Naive thymus-derived CD8-positive, alpha-beta T cell (primary cell): ENCODE results near the gene PPP3CA. TPM values are rescaled to one million over a fixed set of nuclear protein-coding genes. Genes with fewer than 3 reads are reported as not detected.
"Not testable (repeated sequence)": the region's sequence is repeated elsewhere in the genome, so short reads cannot be mapped to it uniquely, and the experiment has no call there.

ENCODE experiments used
- ATAC-seq, 2 donors: fragments of 150-1000 bp; cut with Tn5 transposase in 1 of 2; sonication (Bioruptor Pico), chemical (Tn5 transposase) in 1 of 2; 1 replicate in 1 of 2; 2 replicates in 1 of 2; pipeline ENCODE4 v1.10.0; 2021; ENCODE audit warnings: mild to moderate bottlenecking in 2 of 2, moderate library complexity in 2 of 2
- POLR2A ChIA-PET: fragments of 350-600 bp; sonication (Branson Sonifier 250); formaldehyde crosslinking; loops from one replicate; lab custom pipeline; 2021; ENCODE audit warnings: antibody characterized with exemption; lab: Charles Lee
- DNase-seq, 10 donors: peaks; one replicate each; pipeline versions ENCODE4 v3.0.0 to v3.0.0-alpha.2; 2020 to 2022
- H3K27ac Mint-ChIP-seq, 10 donors: one replicate each; pipeline ENCODE4 v1.8.0; 2020 to 2022; ENCODE audit warnings: mild to moderate bottlenecking in 10 of 10, mixed read lengths in 10 of 10, moderate library complexity in 4 of 10, inconsistent platforms in 1 of 10
- H3K27me3 Mint-ChIP-seq, 5 donors: one replicate each; pipeline ENCODE4 v1.8.0; 2021 to 2022; ENCODE audit warnings: mixed read lengths in 5 of 5
- H3K36me3 Mint-ChIP-seq, 3 donors: one replicate each; pipeline ENCODE4 v1.8.0; 2020 to 2022; ENCODE audit warnings: mixed read lengths in 3 of 3, mild to moderate bottlenecking in 2 of 3, inconsistent platforms in 1 of 3
- H3K4me1 Mint-ChIP-seq, 4 donors: one replicate each; pipeline ENCODE4 v1.8.0; 2021 to 2022; ENCODE audit warnings: mixed read lengths in 4 of 4
- H3K4me3 Mint-ChIP-seq, 10 donors: one replicate each; pipeline ENCODE4 v1.8.0; 2020 to 2022; ENCODE audit warnings: mild to moderate bottlenecking in 10 of 10, mixed read lengths in 10 of 10, moderate library complexity in 6 of 10, inconsistent platforms in 1 of 10
- H3K9me3 Mint-ChIP-seq, 9 donors: one replicate each; pipeline ENCODE4 v1.8.0; 2020 to 2022; ENCODE audit warnings: mixed read lengths in 9 of 9, mild to moderate bottlenecking in 3 of 9, inconsistent platforms in 1 of 9, moderate library complexity in 1 of 9
- polyA plus RNA-seq, 3 donors: library from polyadenylated mRNA; unstranded; fragments of 300-500 nt; fragmentation: Illumina TruSeq; gene quantifications; one replicate each; pipeline ENCODE4 v1.2.3, GENCODE V29; 2021
- total RNA-seq, 8 experiments: library from RNA in 2 of 8; stranded (reverse) in 2 of 8; gene quantifications; one replicate each; pipeline ENCODE4 v1.2.3 and lab custom pipeline; 2021 to 2026

PPP3CA gene
- total and polyA plus RNA-seq, 5 experiments from 2014 or later = 2.8 to 23.7 (median 7.4) TPM

DNA sequence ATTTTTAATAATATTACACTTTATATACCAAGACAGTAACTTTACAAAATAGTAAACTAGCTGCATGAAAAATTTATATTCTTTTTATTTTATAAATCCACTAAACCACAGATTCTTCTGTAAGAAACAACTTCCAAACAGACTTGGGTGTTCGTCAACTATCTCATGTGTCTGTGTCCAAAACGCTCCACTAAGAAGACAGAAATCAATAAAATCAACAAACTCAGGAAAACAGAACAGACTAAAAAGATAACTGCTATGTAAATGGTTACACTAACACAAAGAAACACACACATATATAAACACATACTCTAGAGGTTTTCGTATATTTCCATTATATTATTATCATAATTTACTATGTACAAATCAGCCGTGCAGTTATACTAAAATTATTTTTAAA lies 158.4 kb downstream of the PPP3CA start:
- H3K4me1 Mint-ChIP-seq = peaks cover 7 to 35% (median 11%) of the 10 kb centered on the region in 4 donors
- no peak overlapping the region for H3K4me3 Mint-ChIP-seq

GRCh38 chr4:101187841-101188240 lies 159.5 kb downstream of the PPP3CA start:
- ATAC-seq = no peak
- H3K4me1 Mint-ChIP-seq = peaks cover 9 to 44% (median 12%) of the 10 kb centered on the region in 4 donors
- DNase-seq = peak in 3 of 10 donors; percentile 11 to 22 (median 17)
- H3K36me3 Mint-ChIP-seq = peaks cover 2 to 19% (median 7%) of the 10 kb centered on the region in 3 donors
- no peak overlapping the region for H3K27ac Mint-ChIP-seq
- POLR2A ChIA-PET = no interaction called here
- no peak overlapping the region for H3K4me3 Mint-ChIP-seq
- H3K9me3 Mint-ChIP-seq = peaks cover 0 to under 1% (median 0%) of the 10 kb centered on the region in 9 donors
- H3K27me3 Mint-ChIP-seq = no peaks in the 10 kb centered on the region

More for the DNA sequence above, 158.4 kb downstream of the PPP3CA start:
- DNase-seq = no peak
- no peak for ATAC-seq
- no peaks in the 10 kb centered on the region for H3K27me3 Mint-ChIP-seq
- H3K27ac Mint-ChIP-seq = no peak overlapping the region
- POLR2A ChIA-PET = interaction anchor here (0.7 kb wide), 1 partner anchor 157 kb away, joined by 3 read pairs; no protein-coding TSS in a partner anchor
- H3K36me3 Mint-ChIP-seq = peaks cover 0 to 10% (median 4%) of the 10 kb centered on the region in 3 donors
- no peaks in the 10 kb centered on the region for H3K9me3 Mint-ChIP-seq

DNA sequence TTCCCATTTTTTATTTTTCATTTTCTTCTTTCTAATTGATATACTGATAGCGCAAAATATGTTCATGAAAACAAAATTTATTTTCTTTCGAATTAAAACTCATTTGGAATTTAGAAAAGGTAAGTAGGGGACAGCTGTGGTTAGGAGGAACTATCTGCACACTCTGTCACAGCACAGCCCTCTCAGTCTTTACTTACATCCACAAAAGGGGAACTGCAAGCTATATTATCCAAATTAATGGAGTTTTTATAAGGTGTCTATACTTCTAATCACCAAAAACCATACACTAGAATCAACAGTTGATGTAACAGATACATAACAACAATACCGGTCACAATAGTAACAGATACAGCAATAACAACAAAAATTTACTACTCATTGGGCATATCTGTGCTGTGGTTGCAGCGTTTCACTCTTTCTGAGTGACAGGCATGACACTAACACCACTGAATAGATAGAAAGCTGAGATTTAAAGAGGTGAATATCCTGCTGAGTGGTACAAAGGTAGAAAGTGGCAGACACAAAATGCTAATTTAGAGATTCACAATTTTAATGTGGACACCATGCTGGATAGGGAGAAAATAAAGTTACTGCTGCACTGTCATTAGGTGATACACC lies 160.7 kb downstream of the PPP3CA start:
- Mint-ChIP-seq H3K4me1 (peaks cover 9 to 39% (median 9%) of the 10 kb centered on the region in 4 donors), H3K27me3 (no peaks in the 10 kb centered on the region), H3K27ac (peak overlapping the region in 2 of 10 donors; percentile 21 to 53), H3K36me3 (peaks cover 12 to 28% (median 16%) of the 10 kb centered on the region in 3 donors), H3K4me3 (no peak overlapping the region), H3K9me3 (peaks cover 0 to 3% (median 0%) of the 10 kb centered on the region in 9 donors)
- POLR2A ChIA-PET = no interaction called here
- DNase-seq (no peak), ATAC-seq (no peak)

GRCh38 chr4:101184668-101185067 lies 162.7 kb downstream of the PPP3CA start:
- peaks cover 6 to 38% (median 8%) of the 10 kb centered on the region in 4 donors for H3K4me1 Mint-ChIP-seq
- no peak overlapping the region for H3K27ac Mint-ChIP-seq
- peaks cover 12 to 27% (median 19%) of the 10 kb centered on the region in 3 donors for H3K36me3 Mint-ChIP-seq
- DNase-seq (no peak), ATAC-seq (no peak)
- H3K9me3 Mint-ChIP-seq = peaks cover 0 to 3% (median 0%) of the 10 kb centered on the region in 9 donors
- H3K27me3 Mint-ChIP-seq = no peaks in the 10 kb centered on the region
- POLR2A ChIA-PET = no interaction called here
- no peak overlapping the region for H3K4me3 Mint-ChIP-seq

GRCh38 chr4:101183666-101184373 lies 163.5 kb downstream of the PPP3CA start:
- POLR2A ChIA-PET = no interaction called here
- Mint-ChIP-seq H3K27ac (peak overlapping the region in 1 of 10 donors; percentile 7), H3K27me3 (no peaks in the 10 kb centered on the region), H3K4me3 (no peak overlapping the region), H3K4me1 (peaks cover 4 to 35% (median 8%) of the 10 kb centered on the region in 4 donors), H3K36me3 (peaks cover 12 to 24% (median 19%) of the 10 kb centered on the region in 3 donors), H3K9me3 (peaks cover 0 to 3% (median 0%) of the 10 kb centered on the region in 9 donors)
- ATAC-seq (no peak), DNase-seq (no peak)

DNA sequence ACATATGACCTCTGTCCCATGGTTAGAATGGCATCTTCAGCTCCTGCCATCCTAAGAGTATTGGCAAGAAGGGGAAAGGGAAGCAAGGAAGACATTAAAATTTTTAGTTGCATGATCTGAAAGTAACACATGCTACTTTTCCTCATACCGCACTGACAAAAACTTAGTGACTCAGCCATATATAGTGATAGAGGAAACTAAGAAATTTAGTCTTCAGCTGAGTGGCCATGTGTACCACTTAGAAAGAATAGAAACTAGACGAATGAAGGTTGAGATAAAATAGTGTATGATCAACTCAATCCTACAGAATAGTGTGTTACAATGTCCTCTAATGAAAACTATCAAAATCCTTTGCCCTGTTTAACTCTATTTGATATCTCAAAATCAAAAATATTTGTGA lies 164.1 kb downstream of the PPP3CA start:
- H3K27ac Mint-ChIP-seq = no peak overlapping the region
- H3K9me3 Mint-ChIP-seq = peaks cover 0 to 3% (median 0%) of the 10 kb centered on the region in 9 donors
- ATAC-seq (no peak), DNase-seq (no peak)
- peaks cover 4 to 35% (median 13%) of the 10 kb centered on the region in 4 donors for H3K4me1 Mint-ChIP-seq
- H3K36me3 Mint-ChIP-seq = peaks cover 12 to 24% (median 19%) of the 10 kb centered on the region in 3 donors
- H3K4me3 Mint-ChIP-seq = no peak overlapping the region
- POLR2A ChIA-PET = no interaction called here
- H3K27me3 Mint-ChIP-seq = no peaks in the 10 kb centered on the region

DNA sequence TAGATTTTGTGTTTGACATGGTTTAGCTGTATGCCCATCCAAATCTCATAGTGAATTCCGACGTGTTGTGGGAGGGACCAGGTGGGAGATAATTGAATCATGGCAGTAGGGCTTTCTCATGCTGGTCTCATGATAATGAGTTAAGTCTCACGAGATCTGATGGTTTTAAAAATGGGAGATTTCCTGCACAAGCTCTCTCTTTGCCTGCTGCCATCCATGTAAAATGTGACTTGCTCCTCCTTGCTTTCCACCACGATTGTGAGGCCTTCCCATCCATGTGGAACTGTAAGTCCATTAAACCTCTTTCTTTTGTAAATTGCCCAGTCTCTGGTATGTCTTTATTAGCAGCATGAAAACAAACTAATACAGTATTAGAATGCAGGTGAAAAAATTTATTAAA lies 164.6 kb downstream of the PPP3CA start:
- peaks cover under 1 to 30% (median 12%) of the 10 kb centered on the region in 4 donors for H3K4me1 Mint-ChIP-seq
- peak overlapping the region in 1 of 10 donors; percentile 61 for H3K27ac Mint-ChIP-seq
- H3K9me3 Mint-ChIP-seq, H3K27me3 Mint-ChIP-seq, H3K4me3 Mint-ChIP-seq, ATAC-seq, DNase-seq, POLR2A ChIA-PET: not testable (repeated sequence)
- peaks cover 12 to 24% (median 19%) of the 10 kb centered on the region in 3 donors for H3K36me3 Mint-ChIP-seq

DNA sequence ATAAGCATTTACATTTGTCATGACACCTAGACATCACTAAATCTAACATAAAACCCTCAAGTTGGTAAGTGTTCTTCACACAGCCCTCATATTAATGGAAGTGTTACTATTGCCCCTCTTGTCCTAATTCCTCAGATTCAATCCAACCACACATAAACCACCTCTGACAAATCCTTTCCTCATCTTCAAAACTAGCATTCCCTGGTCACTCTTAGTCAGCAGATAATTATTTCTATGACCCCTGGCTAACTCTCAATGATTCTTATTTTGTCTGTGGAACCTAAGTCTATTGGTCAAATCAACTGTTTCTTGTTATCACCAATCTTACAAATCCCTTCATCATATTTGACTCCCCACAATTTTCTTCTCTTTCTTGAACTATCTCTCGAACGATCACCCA lies 168.6 kb downstream of the PPP3CA start:
- DNase-seq (no peak), ATAC-seq (no peak)
- H3K4me1 Mint-ChIP-seq = peaks cover 4 to 20% (median 12%) of the 10 kb centered on the region in 4 donors
- POLR2A ChIA-PET = no interaction called here
- peaks cover 12 to 18% (median 18%) of the 10 kb centered on the region in 3 donors for H3K36me3 Mint-ChIP-seq
- H3K4me3 Mint-ChIP-seq = no peak overlapping the region
- no peaks in the 10 kb centered on the region for H3K27me3 Mint-ChIP-seq
- peaks cover 0 to 3% (median 0%) of the 10 kb centered on the region in 9 donors for H3K9me3 Mint-ChIP-seq
- H3K27ac Mint-ChIP-seq = no peak overlapping the region

DNA sequence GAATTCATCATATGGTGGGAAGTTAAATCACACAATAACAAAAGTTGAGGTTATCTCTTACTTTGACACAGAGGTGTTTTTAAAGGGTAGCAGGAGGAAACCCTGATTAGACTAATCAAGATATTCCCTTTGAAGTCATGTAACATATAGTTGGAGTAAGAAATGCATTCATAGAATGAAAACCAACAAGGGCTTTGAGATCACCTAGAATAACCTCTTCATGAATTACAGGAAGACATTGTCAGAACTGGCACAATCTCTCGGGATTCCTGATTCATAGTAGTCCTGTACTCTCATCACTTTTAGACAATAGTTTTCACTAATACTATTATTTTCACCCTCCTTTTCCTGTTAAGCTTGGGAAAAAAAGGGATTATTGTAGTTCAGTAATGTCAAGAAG lies 170.2 kb downstream of the PPP3CA start:
- no peak overlapping the region for H3K27ac Mint-ChIP-seq
- H3K9me3 Mint-ChIP-seq = no peaks in the 10 kb centered on the region
- POLR2A ChIA-PET = no interaction called here
- DNase-seq = no peak
- ATAC-seq = no peak
- H3K4me1 Mint-ChIP-seq = peaks cover 4 to 16% (median 10%) of the 10 kb centered on the region in 4 donors
- H3K27me3 Mint-ChIP-seq = no peaks in the 10 kb centered on the region
- peaks cover 3 to 5% (median 3%) of the 10 kb centered on the region in 3 donors for H3K36me3 Mint-ChIP-seq
- H3K4me3 Mint-ChIP-seq = no peak overlapping the region

GRCh38 chr4:101175896-101176676 lies 171.2 kb downstream of the PPP3CA start:
- POLR2A ChIA-PET = no interaction called here

DNA sequence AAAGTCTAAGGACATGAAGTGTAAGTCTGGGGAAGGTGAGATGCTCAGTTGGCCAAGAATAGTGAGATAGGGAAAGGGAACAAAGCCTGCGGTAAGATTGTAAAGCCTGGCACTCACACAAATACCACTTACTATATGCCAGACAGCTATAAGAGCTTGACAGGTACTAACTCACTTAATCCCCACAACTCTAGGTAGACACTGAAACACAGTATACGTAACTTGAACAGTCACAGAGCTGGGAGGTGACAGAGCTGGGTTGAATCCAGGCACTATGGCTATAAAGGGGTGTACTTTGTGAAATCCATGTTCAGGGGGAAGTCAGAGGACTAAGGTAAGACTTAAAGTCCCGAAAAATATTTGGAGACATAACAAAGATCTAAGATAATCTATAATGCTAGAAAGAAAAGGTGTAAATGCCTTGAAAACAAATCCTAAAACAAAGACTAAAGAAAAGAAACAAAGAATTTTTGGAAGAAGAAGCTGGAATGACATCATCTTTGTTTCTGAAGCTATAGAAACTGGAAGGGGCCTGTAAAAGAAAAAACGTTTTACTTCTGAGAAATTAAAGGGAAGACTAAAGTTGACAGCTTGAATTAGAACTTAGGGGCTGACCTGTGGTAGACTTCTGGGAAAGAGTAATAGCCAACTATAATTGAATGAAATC lies 172.5 kb downstream of the PPP3CA start:
- H3K36me3 Mint-ChIP-seq = no peaks in the 10 kb centered on the region
- H3K4me3 Mint-ChIP-seq = no peak overlapping the region
- no peak for ATAC-seq
- H3K4me1 Mint-ChIP-seq = peaks cover 4 to 22% (median 10%) of the 10 kb centered on the region in 4 donors
- POLR2A ChIA-PET = no interaction called here
- no peak for DNase-seq
- H3K27ac Mint-ChIP-seq = peak overlapping the region in 1 of 10 donors; percentile 18
- H3K27me3 Mint-ChIP-seq = no peaks in the 10 kb centered on the region
- no peaks in the 10 kb centered on the region for H3K9me3 Mint-ChIP-seq

More at GRCh38 chr4:101175896-101176676, 171.2 kb downstream of the PPP3CA start:
- no peaks in the 10 kb centered on the region for H3K27me3 Mint-ChIP-seq
- peaks cover 4 to 16% (median 9%) of the 10 kb centered on the region in 4 donors for H3K4me1 Mint-ChIP-seq
- H3K4me3 Mint-ChIP-seq = no peak overlapping the region
- H3K9me3 Mint-ChIP-seq = no peaks in the 10 kb centered on the region
- ATAC-seq = no peak
- DNase-seq = no peak
- peaks cover 0 to 3% (median 0%) of the 10 kb centered on the region in 3 donors for H3K36me3 Mint-ChIP-seq
- peak overlapping the region in 1 of 10 donors; percentile 42 for H3K27ac Mint-ChIP-seq

DNA sequence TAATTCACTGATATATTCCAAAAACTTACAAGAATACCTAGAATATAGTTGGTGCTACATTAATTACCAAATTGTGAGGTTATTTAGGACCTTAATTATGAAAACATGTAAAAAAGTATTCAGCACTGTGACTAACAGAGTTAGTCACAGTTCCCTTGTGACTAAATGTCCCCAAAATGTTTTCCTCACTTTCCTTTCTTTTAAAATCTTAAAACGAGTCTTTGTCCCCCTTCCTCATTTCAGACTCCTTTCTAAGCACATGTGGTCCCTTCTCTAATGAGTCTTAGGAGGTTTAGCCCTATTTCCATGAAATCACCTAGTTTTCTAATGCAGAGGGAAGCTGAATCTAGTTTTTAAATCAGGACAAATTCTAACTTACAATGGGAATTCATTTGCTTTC lies 175.0 kb downstream of the PPP3CA start:
- peaks cover 0 to 18% (median 3%) of the 10 kb centered on the region in 4 donors for H3K4me1 Mint-ChIP-seq
- no peaks in the 10 kb centered on the region for H3K27me3 Mint-ChIP-seq
- H3K27ac Mint-ChIP-seq = no peak overlapping the region
- POLR2A ChIA-PET = no interaction called here
- DNase-seq = no peak
- no peaks in the 10 kb centered on the region for H3K36me3 Mint-ChIP-seq
- H3K4me3 Mint-ChIP-seq = no peak overlapping the region
- H3K9me3 Mint-ChIP-seq = no peaks in the 10 kb centered on the region
- ATAC-seq = no peak
